CD4-positive, alpha-beta T cell treated with Interleukin-21 for 1 hour (primary cell): ENCODE results near the gene FAF1.

Source experiments
- DNase-seq: peaks from one replicate; pipeline ENCODE4 v3.0.0-alpha.2; 2020

FAF1 gene

DNA sequence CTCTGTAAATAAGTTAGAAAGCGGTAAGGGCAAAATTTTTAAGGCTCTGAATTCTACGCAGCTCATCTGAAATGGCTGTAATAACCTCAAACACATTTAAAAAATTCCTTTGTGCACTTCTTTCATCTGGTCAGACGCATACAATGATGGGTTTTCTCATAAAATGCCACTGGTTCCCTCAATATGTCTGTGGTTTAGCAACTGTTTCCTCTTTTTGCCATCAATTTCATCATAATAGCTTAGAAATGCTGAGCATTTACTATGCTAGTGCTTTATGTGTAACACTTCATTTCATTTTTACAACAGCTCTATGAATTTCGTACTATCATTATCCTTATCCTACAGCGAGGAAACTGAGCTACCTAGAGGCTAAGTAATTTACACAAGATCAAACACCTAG is 501.6 kb downstream of the FAF1 start:
- DNase-seq: no peak

DNA sequence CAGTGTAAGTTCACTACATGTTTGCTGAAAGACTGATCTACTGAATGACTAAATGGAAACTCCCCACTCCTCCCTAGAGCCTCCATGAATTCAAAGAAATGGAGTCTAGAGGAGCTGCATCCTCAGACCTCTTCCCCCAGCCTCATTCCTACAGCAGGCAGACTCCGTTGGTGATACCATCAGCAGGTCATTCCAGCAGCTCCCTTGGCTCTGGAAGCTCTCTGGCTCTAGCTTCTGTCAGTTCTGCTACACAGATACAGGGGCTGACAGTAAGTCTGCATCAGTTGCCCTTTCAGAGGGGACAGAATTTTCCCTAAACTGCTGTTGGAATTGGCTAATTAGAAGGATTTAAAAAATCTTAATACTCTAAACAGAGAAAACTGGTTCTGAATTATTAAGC is 505.2 kb downstream of the FAF1 start:
- no peak for DNase-seq

GRCh38 chr1:50453266-50453665 is 506.8 kb downstream of the FAF1 start:
- no peak for DNase-seq

- no peak for DNase-seq
These were observed 507.4 kb downstream of the FAF1 start for GRCh38 chr1:50452700-50453099.

- DNase-seq: no peak
These were observed 509.0 kb downstream of the FAF1 start for GRCh38 chr1:50450861-50451653.

DNA sequence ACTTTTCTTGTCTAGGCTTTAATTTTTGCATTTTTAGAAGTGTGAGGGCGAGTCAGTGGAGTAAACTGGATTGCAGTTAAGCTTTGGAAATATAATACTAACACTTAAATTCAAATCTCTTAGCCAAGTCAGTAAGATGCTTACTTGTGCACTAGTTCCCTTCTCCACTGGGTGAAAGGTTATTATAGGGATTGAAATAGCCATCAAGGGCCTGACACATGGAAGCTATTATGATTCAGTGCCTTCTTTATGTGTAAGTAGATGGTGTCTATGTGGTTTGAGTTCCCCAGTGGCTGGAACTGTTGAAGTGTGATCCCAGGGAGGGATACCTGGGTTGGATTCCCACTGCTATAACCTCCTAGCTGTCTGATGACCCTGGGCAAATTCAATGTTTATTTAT is 512.1 kb downstream of the FAF1 start:
- DNase-seq: no peak

DNA sequence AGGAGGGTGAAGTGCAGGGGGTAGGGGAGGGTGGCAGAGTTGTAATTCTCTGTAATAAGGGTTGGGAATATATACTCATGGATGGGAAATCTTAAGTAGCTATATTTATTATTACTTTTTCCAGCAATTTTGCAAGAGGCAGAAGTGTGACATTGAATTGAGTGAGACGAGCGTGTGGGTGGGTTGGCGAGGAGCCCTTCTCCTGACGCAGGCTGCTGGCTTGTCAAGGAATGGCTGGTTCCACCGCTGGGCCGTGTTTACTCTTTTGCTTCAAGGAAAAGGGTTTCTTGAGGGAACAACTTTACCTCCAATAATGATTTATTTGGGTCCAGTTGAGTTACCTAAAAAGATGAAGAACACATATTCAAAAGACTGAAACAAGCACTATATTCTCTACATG is 518.9 kb downstream of the FAF1 start:
- no peak for DNase-seq

DNA sequence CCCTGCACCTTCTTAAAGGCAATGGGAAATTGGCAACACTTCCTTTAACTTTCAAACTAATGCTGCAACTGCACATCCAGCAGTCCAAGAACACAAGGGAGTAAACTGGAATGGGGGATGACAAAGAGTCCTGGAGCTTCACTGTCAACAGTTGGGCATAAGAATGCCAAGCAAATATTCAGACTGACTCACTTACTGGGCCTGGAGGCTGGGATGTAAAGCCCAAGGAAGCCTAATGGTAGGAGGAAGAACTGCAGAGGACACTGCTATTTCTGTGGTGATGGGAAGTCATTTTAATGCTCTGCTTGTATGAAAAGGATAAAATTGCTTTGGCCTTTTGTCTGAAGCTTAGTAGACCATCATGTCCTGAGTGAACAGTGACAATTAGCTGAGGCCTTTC is 521.1 kb downstream of the FAF1 start:
- no peak for DNase-seq

- no peak for DNase-seq
These were observed 523.6 kb downstream of the FAF1 start for GRCh38 chr1:50436489-50436888.

GRCh38 chr1:50430010-50430405 is 530.1 kb downstream of the FAF1 start:
- DNase-seq: no peak

- DNase-seq: no peak
These were observed 532.0 kb downstream of the FAF1 start for GRCh38 chr1:50427818-50428779.

DNA sequence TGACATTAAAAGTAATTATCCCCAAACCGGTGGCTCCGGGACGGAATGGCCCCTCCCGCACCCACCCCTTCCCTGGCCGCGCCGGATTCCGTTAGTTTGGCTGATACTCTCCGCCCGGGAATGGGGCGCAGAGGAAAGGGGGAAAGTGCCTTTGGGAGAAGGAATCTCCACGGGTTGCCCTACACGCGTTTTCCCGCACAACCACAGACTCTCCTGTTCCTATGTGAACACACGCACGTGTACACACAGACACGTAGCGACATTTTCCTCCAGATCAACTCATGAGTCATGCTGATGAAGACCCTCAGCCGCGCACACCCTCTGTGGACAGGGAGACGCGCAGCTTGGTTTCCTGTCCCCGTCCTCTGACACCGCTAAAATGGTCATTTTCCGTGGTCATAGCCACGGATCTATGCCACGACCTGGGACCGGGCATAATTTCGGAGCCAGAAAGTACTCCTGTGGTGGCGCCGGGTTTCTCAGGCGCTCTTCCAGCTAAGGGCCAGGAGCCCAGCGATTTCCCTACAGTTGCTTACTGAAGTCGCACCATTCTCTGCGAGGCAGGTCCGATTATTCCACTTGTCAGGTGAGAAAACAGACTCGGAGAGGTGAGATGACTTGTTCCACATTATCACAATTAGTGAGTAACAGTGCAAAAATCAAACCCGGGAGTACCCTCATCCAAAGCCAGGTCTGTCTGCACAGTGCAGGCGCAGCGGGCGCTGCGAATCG is 532.8 kb downstream of the FAF1 start:
- no peak for DNase-seq

DNA sequence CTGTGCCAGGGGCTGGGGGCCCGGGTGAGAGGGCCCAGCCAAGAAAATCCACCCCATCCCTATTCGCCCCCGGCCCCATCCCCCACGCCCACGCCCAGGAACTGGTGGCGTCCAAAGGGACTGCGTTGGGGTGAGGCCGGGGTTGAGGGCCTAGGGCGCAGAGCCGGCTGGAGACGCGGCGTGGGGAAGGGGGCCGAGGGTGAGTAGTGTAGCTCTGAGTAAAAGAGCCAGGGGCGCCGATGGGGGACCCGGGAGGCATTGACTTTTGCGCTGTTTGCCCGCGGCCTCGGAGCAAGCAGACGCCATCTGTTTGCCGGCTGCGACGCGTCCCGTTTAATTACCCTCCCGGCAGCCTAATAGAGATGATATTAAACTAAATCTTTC is 533.4 kb downstream of the FAF1 start:
- no peak for DNase-seq

- no peak for DNase-seq
These were observed 533.9 kb downstream of the FAF1 start for GRCh38 chr1:50426108-50426700.

GRCh38 chr1:50425376-50426107 is 534.5 kb downstream of the FAF1 start:
- DNase-seq: no peak

GRCh38 chr1:50424884-50425375 is 535.1 kb downstream of the FAF1 start:
- DNase-seq: no peak

GRCh38 chr1:50424045-50424883 is 535.8 kb downstream of the FAF1 start:
- DNase-seq: no peak

DNA sequence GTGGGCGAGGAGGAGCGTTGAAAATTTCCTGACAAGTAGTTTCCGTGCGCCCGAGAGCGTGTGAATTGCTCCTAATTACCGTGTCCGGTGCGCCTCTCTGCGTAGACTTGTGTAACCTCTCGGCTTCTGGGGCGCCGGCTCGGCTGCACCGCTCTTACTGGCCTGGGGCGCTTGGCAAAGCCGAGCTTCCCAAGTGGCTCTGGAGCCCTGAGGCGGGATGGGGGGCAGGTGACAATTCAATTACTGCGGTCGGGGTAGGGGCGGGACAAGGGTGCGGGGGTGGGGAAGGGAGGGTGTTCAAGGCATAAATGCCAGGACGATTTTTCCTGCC is 536.4 kb downstream of the FAF1 start:
- no peak for DNase-seq

DNA sequence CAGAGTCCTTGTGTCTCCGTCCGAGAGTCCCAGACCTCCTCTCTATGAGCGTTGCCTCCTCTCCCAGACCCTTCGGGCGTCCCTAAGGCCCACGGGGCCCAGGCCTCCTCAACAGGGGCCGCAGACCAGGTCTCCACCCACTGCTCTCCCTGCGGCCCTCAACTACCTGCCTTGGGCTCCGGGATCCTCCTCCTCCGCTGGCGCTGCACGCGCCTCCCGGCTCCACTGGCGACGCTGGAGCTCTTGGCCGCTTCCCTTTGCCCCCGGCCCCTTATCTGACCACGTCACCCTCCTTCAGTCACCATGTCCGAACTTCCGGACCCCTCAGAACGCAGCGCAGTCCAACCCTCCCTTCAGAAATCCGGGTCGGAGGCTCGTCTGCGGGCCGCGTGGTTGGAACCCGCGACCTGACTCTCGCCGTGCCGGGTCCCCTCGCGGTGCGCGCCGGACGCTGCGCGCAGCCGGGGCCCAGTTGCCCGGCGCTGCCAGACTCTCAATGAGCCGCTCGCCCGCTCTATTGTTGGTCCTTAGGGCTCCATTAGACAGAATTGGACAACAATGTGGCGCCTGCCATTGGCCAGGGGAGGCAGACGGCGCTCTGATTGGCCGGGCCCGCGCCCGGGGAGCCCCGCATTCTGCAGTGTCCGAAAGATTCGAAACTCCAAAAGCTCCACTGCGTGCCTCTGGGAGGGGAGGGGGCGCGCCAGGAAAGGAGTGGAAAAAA is 537.0 kb downstream of the FAF1 start, which contains the start of gene DMRTA2:
TSS of gene DMRTA2 (minus strand) at position 498 of the 724 bp plus-strand sequence. CDS start 1,907 bp downstream, outside the sequence.
- no peak for DNase-seq

GRCh38 chr1:50422675-50422945 is 537.5 kb downstream of the FAF1 start:
- DNase-seq: no peak
